Osteocyte (in vitro differentiated cells): ENCODE measurements around the gene GRB10. TPM values are rescaled to one million over a fixed set of nuclear protein-coding genes. Genes with fewer than 3 reads are reported as not detected.
A peak's percentile ranks its signal among the peaks of the same experiment; 100 is the strongest.

ENCODE experiments used
- DNase-seq: peaks from one replicate; pipeline ENCODE4 v3.0.0; 2021; ENCODE audit warnings: mixed read lengths; ENCODE audit not compliant: unreplicated experiment; ENCODE audit errors: extremely low spot score
- H3K27ac Mint-ChIP-seq: one replicate; pipeline ENCODE4 v1.8.0; 2021; ENCODE audit warnings: mild to moderate bottlenecking, mixed read lengths; ENCODE audit not compliant: unreplicated experiment
- H3K27me3 Mint-ChIP-seq: one replicate; pipeline ENCODE4 v1.8.0; 2021; ENCODE audit warnings: mixed read lengths; ENCODE audit not compliant: unreplicated experiment
- H3K36me3 Mint-ChIP-seq: one replicate; pipeline ENCODE4 v1.8.0; 2021; ENCODE audit warnings: mixed read lengths; ENCODE audit not compliant: unreplicated experiment
- H3K4me1 Mint-ChIP-seq: one replicate; pipeline ENCODE4 v1.8.0; 2021; ENCODE audit warnings: mixed read lengths; ENCODE audit not compliant: unreplicated experiment
- H3K4me3 Mint-ChIP-seq: one replicate; pipeline ENCODE4 v1.8.0; 2021; ENCODE audit warnings: mild to moderate bottlenecking, moderate library complexity, mixed read lengths; ENCODE audit not compliant: unreplicated experiment
- H3K9me3 Mint-ChIP-seq: one replicate; pipeline ENCODE4 v1.8.0; 2021; ENCODE audit warnings: mixed read lengths; ENCODE audit not compliant: unreplicated experiment
- total RNA-seq: library from RNA; stranded (reverse); gene quantifications from 2 replicates; pipeline ENCODE4 v1.2.1, GENCODE V29; 2021
- TF ChIP-seq, protein P1 (sequence below): fragments of 200-600 bp; sonication (generic); IDR thresholded peaks from 2 replicates; pipeline ENCODE4 v1.5.0; 2021; ENCODE audit warnings: antibody characterized with exemption, mild to moderate bottlenecking, moderate library complexity

Gene GRB10
- total RNA-seq, 1 donor from 2014 or later = 51.3 TPM

DNA sequence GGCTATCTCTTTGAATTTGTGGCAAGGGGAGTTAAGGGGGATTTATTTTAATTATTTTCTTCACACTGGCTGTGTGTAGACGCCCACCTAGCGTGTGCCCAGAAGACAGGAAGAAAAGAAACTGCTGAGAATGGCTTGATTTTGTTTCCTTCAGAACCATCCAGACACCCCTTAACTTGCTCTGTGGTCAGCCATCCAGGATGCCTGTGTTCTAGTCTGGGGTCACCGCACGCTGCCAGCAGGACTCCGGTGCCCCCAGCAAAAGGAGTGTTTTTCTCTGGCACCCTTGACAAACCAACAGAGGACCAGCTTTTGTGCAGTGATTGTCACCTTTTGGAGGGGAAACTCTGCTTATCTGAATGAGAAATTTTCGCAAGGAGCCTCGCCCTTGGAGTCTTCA lies 222.8 kb downstream of the GRB10 start:
- H3K27ac Mint-ChIP-seq = no peak overlapping the region
- H3K4me1 Mint-ChIP-seq = no peaks in the 10 kb centered on the region
- no peaks in the 10 kb centered on the region for H3K36me3 Mint-ChIP-seq
- TF ChIP-seq, protein P1, sequence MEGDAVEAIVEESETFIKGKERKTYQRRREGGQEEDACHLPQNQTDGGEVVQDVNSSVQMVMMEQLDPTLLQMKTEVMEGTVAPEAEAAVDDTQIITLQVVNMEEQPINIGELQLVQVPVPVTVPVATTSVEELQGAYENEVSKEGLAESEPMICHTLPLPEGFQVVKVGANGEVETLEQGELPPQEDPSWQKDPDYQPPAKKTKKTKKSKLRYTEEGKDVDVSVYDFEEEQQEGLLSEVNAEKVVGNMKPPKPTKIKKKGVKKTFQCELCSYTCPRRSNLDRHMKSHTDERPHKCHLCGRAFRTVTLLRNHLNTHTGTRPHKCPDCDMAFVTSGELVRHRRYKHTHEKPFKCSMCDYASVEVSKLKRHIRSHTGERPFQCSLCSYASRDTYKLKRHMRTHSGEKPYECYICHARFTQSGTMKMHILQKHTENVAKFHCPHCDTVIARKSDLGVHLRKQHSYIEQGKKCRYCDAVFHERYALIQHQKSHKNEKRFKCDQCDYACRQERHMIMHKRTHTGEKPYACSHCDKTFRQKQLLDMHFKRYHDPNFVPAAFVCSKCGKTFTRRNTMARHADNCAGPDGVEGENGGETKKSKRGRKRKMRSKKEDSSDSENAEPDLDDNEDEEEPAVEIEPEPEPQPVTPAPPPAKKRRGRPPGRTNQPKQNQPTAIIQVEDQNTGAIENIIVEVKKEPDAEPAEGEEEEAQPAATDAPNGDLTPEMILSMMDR = no peak
- DNase-seq = no peak
- H3K4me3 Mint-ChIP-seq = no peak overlapping the region
- H3K27me3 Mint-ChIP-seq = peaks cover 58% of the 10 kb centered on the region
- no peaks in the 10 kb centered on the region for H3K9me3 Mint-ChIP-seq

DNA sequence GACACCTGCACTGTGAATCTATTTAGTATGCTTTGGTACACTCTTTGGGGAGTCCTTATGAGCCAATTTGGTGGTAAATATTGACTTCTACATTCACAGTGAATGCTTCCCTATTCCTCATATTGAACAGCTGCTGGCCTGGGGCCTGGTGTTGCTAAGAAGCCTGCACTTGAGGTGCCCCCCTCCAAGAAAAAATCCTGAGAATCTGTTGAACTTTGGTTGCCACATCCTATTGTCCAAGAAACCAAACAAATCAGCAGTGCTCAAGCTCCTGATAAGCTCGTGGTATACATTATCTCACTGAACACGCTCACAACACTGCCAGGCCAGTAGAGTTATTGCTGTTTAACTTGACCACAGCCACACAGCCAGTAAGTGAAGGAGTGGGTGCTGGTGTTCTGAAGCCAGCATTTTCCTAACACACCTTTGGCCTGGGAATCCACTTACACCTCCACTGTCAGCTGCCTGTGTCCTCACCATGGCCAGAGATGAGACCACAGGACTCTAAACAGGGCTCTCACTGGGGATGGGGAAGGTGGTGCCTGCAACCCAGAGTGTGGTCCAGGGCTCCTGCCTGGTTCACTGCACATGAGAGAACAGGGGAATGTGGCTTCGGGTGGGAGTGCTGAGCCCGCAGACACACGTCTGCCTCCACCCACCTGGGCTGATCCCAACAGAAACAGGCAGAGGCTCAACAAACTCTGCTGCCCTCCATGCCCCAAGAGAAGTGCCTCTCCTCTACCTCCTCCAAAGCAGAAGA lies 224.2 kb downstream of the GRB10 start:
- TF ChIP-seq, protein P1 = no peak
- Mint-ChIP-seq H3K36me3 (no peaks in the 10 kb centered on the region), H3K9me3 (no peaks in the 10 kb centered on the region), H3K27me3 (peaks cover 47% of the 10 kb centered on the region), H3K27ac (no peak overlapping the region), H3K4me1 (no peaks in the 10 kb centered on the region), H3K4me3 (no peak overlapping the region)
- DNase-seq = peak; percentile 65

DNA sequence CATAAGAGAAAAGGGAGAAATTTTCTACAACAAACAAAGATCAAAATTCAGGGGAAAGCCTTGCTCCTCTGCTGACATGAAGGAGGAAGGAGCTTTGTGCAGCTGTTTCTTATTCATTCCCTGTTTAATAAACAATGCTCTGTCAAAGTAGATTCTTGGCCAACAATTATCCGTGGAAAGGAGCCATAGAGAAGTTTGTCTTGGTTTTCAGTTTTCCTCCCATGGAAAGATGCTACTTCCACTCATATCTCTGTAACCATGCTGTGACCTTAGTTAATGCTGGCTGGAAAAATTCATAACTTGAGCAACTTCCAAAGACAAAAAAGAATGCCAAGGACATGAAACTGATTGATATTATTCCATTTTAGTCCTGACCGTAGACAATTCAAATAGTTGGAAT lies 225.6 kb downstream of the GRB10 start:
- H3K36me3 Mint-ChIP-seq = no peaks in the 10 kb centered on the region
- H3K9me3 Mint-ChIP-seq = no peaks in the 10 kb centered on the region
- TF ChIP-seq, protein P1 = no peak
- H3K4me1 Mint-ChIP-seq = no peaks in the 10 kb centered on the region
- no peak for DNase-seq
- peaks cover 47% of the 10 kb centered on the region for H3K27me3 Mint-ChIP-seq
- H3K27ac Mint-ChIP-seq = no peak overlapping the region
- H3K4me3 Mint-ChIP-seq = no peak overlapping the region

DNA sequence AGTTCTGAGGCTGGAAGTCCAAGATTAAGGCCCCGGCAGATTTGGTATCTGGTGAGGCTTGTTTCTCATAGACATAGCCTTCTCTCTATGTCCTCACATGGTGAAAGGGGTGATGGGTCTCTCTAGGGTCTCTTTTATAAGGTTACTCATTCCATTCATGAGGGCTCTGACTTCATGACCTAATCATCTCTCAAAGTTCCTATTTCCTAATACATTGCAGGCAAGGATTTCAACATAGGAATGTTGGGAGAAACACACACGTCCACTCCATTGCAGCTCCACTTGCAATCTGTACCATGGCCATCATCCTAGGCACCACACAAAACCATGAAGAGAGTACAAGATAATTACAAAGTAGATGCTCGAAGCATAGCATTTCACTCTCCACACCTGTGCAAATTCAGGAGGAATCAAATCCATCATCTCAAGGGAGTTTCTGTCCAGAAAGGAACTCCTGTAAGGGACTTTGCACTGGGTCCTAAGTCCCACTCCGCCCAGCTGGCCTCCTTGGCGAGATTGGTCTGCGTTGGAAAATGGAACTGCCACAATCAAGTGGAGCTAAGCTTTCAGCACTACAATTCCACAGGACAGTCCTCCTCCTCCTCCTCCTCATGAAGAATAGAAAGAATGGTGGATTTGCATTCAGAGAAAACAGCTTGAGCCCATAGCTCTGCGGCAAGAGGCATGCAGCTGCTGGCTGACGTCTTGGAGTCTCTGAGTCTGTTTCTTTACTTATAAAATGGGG lies 226.3 kb downstream of the GRB10 start:
- Mint-ChIP-seq H3K4me1 (no peaks in the 10 kb centered on the region), H3K9me3 (no peaks in the 10 kb centered on the region), H3K36me3 (no peaks in the 10 kb centered on the region), H3K27ac (no peak overlapping the region), H3K4me3 (no peak overlapping the region), H3K27me3 (peaks cover 48% of the 10 kb centered on the region)
- DNase-seq = no peak
- TF ChIP-seq, protein P1 = no peak

DNA sequence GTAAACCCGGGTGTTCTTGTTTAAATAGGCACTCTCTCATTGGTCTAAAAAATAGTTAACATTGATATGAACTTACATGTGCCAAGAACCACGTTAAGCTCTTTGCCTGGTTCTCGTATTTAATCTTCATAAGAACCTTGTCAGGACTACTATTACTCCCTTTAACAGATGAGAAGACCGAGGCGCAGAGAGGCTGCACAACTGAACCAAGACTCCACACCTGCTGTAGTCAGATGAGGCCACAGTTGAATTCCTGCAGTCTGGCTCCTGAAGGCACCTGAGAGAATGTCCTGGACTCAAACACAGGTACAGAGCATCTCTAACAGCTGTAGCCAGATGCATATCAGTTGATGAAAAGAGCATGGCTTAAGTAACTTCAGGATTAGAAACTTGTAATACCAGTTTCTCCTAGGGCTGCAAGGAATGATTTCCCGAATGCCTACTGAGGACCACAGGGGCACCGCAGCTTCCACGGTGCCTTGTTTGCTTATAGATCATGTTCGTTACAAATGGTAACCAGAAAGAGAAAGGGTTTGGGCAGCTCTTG lies 227.0 kb downstream of the GRB10 start:
- peak; percentile 59 for DNase-seq
- Mint-ChIP-seq H3K4me3 (no peak overlapping the region), H3K4me1 (no peaks in the 10 kb centered on the region), H3K27ac (no peak overlapping the region), H3K27me3 (peaks cover 50% of the 10 kb centered on the region), H3K9me3 (no peaks in the 10 kb centered on the region), H3K36me3 (no peaks in the 10 kb centered on the region)
- TF ChIP-seq, protein P1 = no peak
